ENCODE results near the gene PPP2R2C. TPM values are rescaled to one million over a fixed set of nuclear protein-coding genes. Genes with fewer than 3 reads are reported as not detected.

Gene PPP2R2C
- total and polyA plus RNA-seq, 2 of the 4 experiments (the other 2 are of a cell fraction): 0.03 TPM; not detected in 1

DNA sequence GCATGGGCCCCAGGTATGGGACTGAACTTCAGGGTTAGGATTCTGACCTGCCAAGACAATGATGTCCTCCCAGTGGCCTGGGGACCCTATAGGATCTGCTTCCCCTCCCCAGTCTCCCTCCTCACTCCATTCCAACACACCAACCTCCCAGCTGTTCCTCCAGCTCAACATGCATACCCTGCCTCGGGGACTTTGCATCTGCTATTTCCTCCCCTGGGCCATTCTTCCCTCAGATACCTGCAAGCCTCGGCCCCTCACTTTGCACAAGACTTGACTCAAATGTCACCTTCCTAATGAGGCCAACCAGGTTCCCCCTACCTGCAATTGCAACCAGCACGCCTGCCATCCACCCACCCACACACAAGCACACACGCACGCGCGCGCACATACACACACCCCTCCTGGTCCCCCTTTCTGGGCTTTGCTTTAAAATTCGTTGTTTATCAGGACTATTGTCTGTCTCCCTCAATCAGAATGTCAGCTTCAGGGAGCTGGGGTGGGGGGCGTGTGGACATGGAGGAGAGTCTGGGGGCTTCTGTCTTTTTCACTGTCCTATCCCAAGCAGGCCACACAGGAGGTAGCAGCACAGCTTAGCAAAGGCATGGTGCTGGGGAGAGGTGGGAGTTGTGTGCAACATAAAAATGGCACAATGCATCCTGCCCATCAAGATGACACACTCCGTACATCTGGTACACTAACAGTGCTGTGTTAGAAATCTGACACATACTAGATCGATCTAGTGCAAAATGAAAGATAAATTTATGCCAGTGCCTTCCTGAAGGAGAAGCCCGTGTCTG is 20.6 kb upstream of the PPP2R2C start:
- intact Hi-C loops (cut with micrococcal nuclease) (no loop called here), in situ Hi-C loops (cut with MboI; ENCODE audit: low sequenced_read_pairs) (no loop called here), dilution Hi-C loops (cut with HindIII; ENCODE audit: low sequenced_read_pairs, unreplicated experiment) (no loop called here)
- Histone ChIP-seq H2AFZ (replicated peaks; ENCODE audit: low read length, poor library complexity) (no peak overlapping the region), H2BK15ac (ENCODE audit: low read depth, low read length) (no peak overlapping the region), H2AK5ac (ENCODE audit: low read depth, low read length) (no peak overlapping the region), H3K27ac (ENCODE audit: insufficient read depth, low read length) (no peak overlapping the region), H3K9me1 (ENCODE audit: insufficient read depth, low read length) (no peaks in the 10 kb centered on the region), H4K5ac (ENCODE audit: low read depth, low read length) (no peak overlapping the region), H3K36me3 (ENCODE audit: control insufficient read depth, insufficient read depth, low read length) (no peaks in the 10 kb centered on the region), H4K8ac (ENCODE audit: low read depth in 2 of 2, low read length in 2 of 2) (no peak overlapping the region), H2BK5ac (ENCODE audit: low read depth, low read length, poor library complexity, severe bottlenecking) (no peak overlapping the region), H3K4me1 (ENCODE audit: control insufficient read depth, insufficient read depth, low read length) (no peaks in the 10 kb centered on the region), H3K23ac (ENCODE audit: low read depth, low read length) (no peak overlapping the region), H3K56ac (ENCODE audit: extremely low read depth, insufficient read depth, low read length) (no peak overlapping the region), H2BK120ac (ENCODE audit: low read depth, low read length) (no peak overlapping the region), H3K14ac (replicated peaks; ENCODE audit: low read depth, low read length) (no peak overlapping the region), H3K4me3 (ENCODE audit: insufficient read depth, low read depth, low read length) (no peak overlapping the region), H2AK9ac (replicated peaks; ENCODE audit: low read depth, low read length, poor library complexity) (no peak overlapping the region), H3K27me3 (ENCODE audit: control insufficient read depth, insufficient read depth, low read length) (peaks cover 5% of the 10 kb centered on the region; the same call in 1 of the 2 replicates), H3K4ac (ENCODE audit: low read depth, low read length) (no peak overlapping the region), H3K9me3 (ENCODE audit: control insufficient read depth, insufficient read depth, low read length) (no peaks in the 10 kb centered on the region), H3K9ac (ENCODE audit: low read depth, low read length) (no peak overlapping the region), H4K91ac (ENCODE audit: insufficient read depth, low read depth, low read length) (no peak overlapping the region), H3K79me1 (ENCODE audit: low read depth in 1 of 2, low read length in 2 of 2) (no peaks in the 10 kb centered on the region), H4K20me1 (ENCODE audit: insufficient read depth, low read length) (no peaks in the 10 kb centered on the region), H2BK20ac (ENCODE audit: low read depth, low read length) (no peak overlapping the region), H3K4me2 (ENCODE audit: low read depth, low read length) (no peak overlapping the region), H3K18ac (ENCODE audit: low read depth, low read length) (no peak overlapping the region)
- 24% methylated on average over 2 of the region's 13 CpGs; no CpG with 5 or more reads in 1 of the 2 experiments for WGBS, 2 experiments (ENCODE audit: extremely low coverage in 2 of 2, insufficient read length in 1 of 2)
- POLR2A ChIA-PET (ENCODE audit: unreplicated experiment): no interaction called here
- TF ChIP-seq SMC3 (IDR thresholded peaks at IDR 0.05; ENCODE audit: low read depth, low read length) (no peak), POLR2A (IDR thresholded peaks at IDR 0.05; ENCODE audit: low read depth, low read length) (no peak), MAZ (IDR thresholded peaks at IDR 0.05; ENCODE audit: borderline replicate concordance, low read depth, low read length) (no peak), MAFK (IDR thresholded peaks at IDR 0.05; ENCODE audit: low read depth, low read length) (no peak), NFE2L2 (IDR thresholded peaks at IDR 0.05; ENCODE audit: low read depth, low read length) (no peak), BHLHE40 (IDR thresholded peaks at IDR 0.05; ENCODE audit: low read depth, low read length) (no peak), CHD1 (IDR thresholded peaks at IDR 0.05; ENCODE audit: low read depth, low read length) (no peak)
- TF ChIP-seq, protein P1, sequence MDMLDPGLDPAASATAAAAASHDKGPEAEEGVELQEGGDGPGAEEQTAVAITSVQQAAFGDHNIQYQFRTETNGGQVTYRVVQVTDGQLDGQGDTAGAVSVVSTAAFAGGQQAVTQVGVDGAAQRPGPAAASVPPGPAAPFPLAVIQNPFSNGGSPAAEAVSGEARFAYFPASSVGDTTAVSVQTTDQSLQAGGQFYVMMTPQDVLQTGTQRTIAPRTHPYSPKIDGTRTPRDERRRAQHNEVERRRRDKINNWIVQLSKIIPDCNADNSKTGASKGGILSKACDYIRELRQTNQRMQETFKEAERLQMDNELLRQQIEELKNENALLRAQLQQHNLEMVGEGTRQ (IDR thresholded peaks at IDR 0.05; ENCODE audit: low read depth, low read length): no peak
- no TSS peak for BruUV-seq (replicated peaks)
- DNase-seq (no peak), ATAC-seq (ENCODE audit: low read depth) (no peak)
- CTCF ChIA-PET: no interaction called here

Data from IMR-90 (cell line).